Neural cell (in vitro differentiated cells): ENCODE results near the gene CAV3. TPM values are rescaled to one million over a fixed set of nuclear protein-coding genes. Genes with fewer than 3 reads are reported as not detected.

Experiments used
- H2AFZ ChIP-seq: fragments of 200-600, 300-800 bp; sonication (generic), shearing (Covaris generic); 2 replicates; pipeline ENCODE4 v1.6.0; 2014; ENCODE audit warnings: low read depth, mild to moderate bottlenecking, antibody characterized with exemption, low read length, moderate library complexity
- H3F3A ChIP-seq: fragments of 200-600 bp; shearing (Covaris generic); 2 replicates; pipeline ENCODE4 v1.6.1; 2016; ENCODE audit warnings: mild to moderate bottlenecking, moderate library complexity, mixed read lengths, antibody characterized with exemption, low read length; ENCODE audit not compliant: insufficient read depth, poor library complexity, severe bottlenecking
- H3K27ac ChIP-seq: fragments of 200-600, 300-800 bp; sonication (generic), shearing (Covaris generic); 2 replicates; pipeline ENCODE4 v1.5.1; 2014; ENCODE audit warnings: mild to moderate bottlenecking, low read length, moderate library complexity
- H3K27me3 ChIP-seq: fragments of 300-800, 200-600 bp; sonication (generic), shearing (Covaris generic); 2 replicates; pipeline ENCODE4 v1.6.0; 2014; ENCODE audit warnings: mild to moderate bottlenecking, low read depth, low read length, moderate library complexity; ENCODE audit not compliant: insufficient read depth
- H3K36me3 ChIP-seq: fragments of 300-800, 200-600 bp; sonication (generic), shearing (Covaris generic); 2 replicates; pipeline ENCODE4 v1.5.1; 2014; ENCODE audit warnings: mild to moderate bottlenecking, antibody characterized with exemption, low read length, moderate library complexity; ENCODE audit not compliant: insufficient read depth
- H3K4me2 ChIP-seq: fragments of 300-800, 200-600 bp; sonication (generic), shearing (Covaris generic); 2 replicates; pipeline ENCODE4 v1.6.0; 2014; ENCODE audit warnings: mild to moderate bottlenecking, low read length
- H3K4me3 ChIP-seq: fragments of 300-800, 200-600 bp; sonication (generic), shearing (Covaris generic); 2 replicates; pipeline ENCODE4 v1.5.1; 2014; ENCODE audit warnings: mild to moderate bottlenecking, low read length, moderate library complexity
- H3K79me2 ChIP-seq: fragments of 200-600 bp; shearing (Covaris generic); replicated peaks from 2 replicates; pipeline ENCODE4 v1.6.0; 2014; ENCODE audit warnings: mild to moderate bottlenecking, low read length, moderate library complexity; ENCODE audit not compliant: insufficient read depth
- H3K9ac ChIP-seq: fragments of 300-800, 200-600 bp; sonication (generic), shearing (Covaris generic); 2 replicates; pipeline ENCODE4 v1.6.1; 2016; ENCODE audit warnings: mild to moderate bottlenecking, low read length, mixed read lengths
- H3K9me2 ChIP-seq: fragments of 200-600 bp; shearing (Covaris generic); 2 replicates; pipeline ENCODE4 v1.6.1; 2016; ENCODE audit warnings: mild to moderate bottlenecking, low read length, mixed read lengths; ENCODE audit not compliant: insufficient read depth
- H3K9me3 ChIP-seq: fragments of 200-600, 300-800 bp; sonication (generic), shearing (Covaris generic); 2 replicates; pipeline ENCODE4 v1.6.1; 2016; ENCODE audit warnings: mild to moderate bottlenecking, mixed run types, low read length, moderate library complexity, mixed read lengths
- H4K20me1 ChIP-seq: fragments of 200-600 bp; shearing (Covaris generic); 2 replicates; pipeline ENCODE4 v1.6.1; 2016; ENCODE audit warnings: mild to moderate bottlenecking, mixed run types; ENCODE audit not compliant: insufficient read depth
- CTCF ChIP-seq: fragments of 450-650 bp; IDR thresholded peaks from 2 replicates; pipeline ENCODE4 v1.5.1; 2014; ENCODE audit warnings: antibody characterized with exemption, mild to moderate bottlenecking, moderate library complexity; ENCODE audit not compliant: poor library complexity, severe bottlenecking
- EP300 ChIP-seq: fragments of 450-650 bp; conservative IDR thresholded peaks from 2 replicates; pipeline ENCODE4 v1.6.1; 2014; ENCODE audit warnings: antibody characterized with exemption, mild to moderate bottlenecking, moderate library complexity; ENCODE audit not compliant: poor library complexity, severe bottlenecking
- EZH2 ChIP-seq: fragments of 200-600, 300-800 bp; shearing (Covaris generic), sonication (generic); IDR thresholded peaks from 2 replicates; pipeline ENCODE4 v1.6.1; 2014; ENCODE audit warnings: antibody characterized with exemption, low read length, borderline replicate concordance, mild to moderate bottlenecking; ENCODE audit not compliant: insufficient read depth, poor library complexity, severe bottlenecking
- MXI1 ChIP-seq: fragments of 450-650 bp; conservative IDR thresholded peaks from 2 replicates; pipeline ENCODE4 v1.6.1; 2014; ENCODE audit warnings: antibody characterized with exemption, mild to moderate bottlenecking; ENCODE audit not compliant: poor library complexity, severe bottlenecking
- POLR2AphosphoS5 ChIP-seq: IDR thresholded peaks from 2 replicates; pipeline ENCODE4 v1.6.1; 2012
- RAD21 ChIP-seq: fragments of 450-650 bp; conservative IDR thresholded peaks from 2 replicates; pipeline ENCODE4 v1.6.1; 2014; ENCODE audit warnings: antibody characterized with exemption, mild to moderate bottlenecking, moderate library complexity
- SMC3 ChIP-seq: fragments of 450-650 bp; conservative IDR thresholded peaks from 2 replicates; pipeline ENCODE4 v1.6.1; 2014; ENCODE audit warnings: antibody characterized with exemption, mild to moderate bottlenecking, moderate library complexity; ENCODE audit not compliant: poor library complexity
- TAF1 ChIP-seq: IDR thresholded peaks from 2 replicates; pipeline ENCODE4 v1.6.1; 2012; ENCODE audit warnings: low read depth
- polyA plus RNA-seq: library from polyadenylated mRNA; depleted of rRNA; stranded (reverse); fragments of >200 nt; gene quantifications from 2 replicates; pipeline ENCODE4 v1.2.3, GENCODE V29; 2014
- TF ChIP-seq, protein P1 (sequence below): IDR thresholded peaks from 2 replicates; pipeline ENCODE4 v1.6.1; 2012; ENCODE audit warnings: borderline replicate concordance

CAV3 gene
- polyA plus RNA-seq, 1 donor from 2014 or later: not detected

GRCh38 chr3:8709287-8709686 lies 24.3 kb upstream of the CAV3 start:
- Histone ChIP-seq H3K36me3 (no peaks in the 10 kb centered on the region), H3K9me3 (no peaks in the 10 kb centered on the region), H3F3A (no peaks in the 10 kb centered on the region), H3K27me3 (no peaks in the 10 kb centered on the region), H3K9ac (no peak overlapping the region), H2AFZ (no peak overlapping the region), H3K4me2 (no peak overlapping the region), H4K20me1 (no peaks in the 10 kb centered on the region), H3K79me2 (no peaks in the 10 kb centered on the region), H3K9me2 (no peaks in the 10 kb centered on the region), H3K27ac (no peak overlapping the region), H3K4me3 (no peak overlapping the region)
- TF ChIP-seq MXI1 (no peak), RAD21 (no peak), SMC3 (no peak), POLR2AphosphoS5 (no peak), TAF1 (no peak), EZH2 (no peak), CTCF (no peak), EP300 (no peak)
- TF ChIP-seq, protein P1, sequence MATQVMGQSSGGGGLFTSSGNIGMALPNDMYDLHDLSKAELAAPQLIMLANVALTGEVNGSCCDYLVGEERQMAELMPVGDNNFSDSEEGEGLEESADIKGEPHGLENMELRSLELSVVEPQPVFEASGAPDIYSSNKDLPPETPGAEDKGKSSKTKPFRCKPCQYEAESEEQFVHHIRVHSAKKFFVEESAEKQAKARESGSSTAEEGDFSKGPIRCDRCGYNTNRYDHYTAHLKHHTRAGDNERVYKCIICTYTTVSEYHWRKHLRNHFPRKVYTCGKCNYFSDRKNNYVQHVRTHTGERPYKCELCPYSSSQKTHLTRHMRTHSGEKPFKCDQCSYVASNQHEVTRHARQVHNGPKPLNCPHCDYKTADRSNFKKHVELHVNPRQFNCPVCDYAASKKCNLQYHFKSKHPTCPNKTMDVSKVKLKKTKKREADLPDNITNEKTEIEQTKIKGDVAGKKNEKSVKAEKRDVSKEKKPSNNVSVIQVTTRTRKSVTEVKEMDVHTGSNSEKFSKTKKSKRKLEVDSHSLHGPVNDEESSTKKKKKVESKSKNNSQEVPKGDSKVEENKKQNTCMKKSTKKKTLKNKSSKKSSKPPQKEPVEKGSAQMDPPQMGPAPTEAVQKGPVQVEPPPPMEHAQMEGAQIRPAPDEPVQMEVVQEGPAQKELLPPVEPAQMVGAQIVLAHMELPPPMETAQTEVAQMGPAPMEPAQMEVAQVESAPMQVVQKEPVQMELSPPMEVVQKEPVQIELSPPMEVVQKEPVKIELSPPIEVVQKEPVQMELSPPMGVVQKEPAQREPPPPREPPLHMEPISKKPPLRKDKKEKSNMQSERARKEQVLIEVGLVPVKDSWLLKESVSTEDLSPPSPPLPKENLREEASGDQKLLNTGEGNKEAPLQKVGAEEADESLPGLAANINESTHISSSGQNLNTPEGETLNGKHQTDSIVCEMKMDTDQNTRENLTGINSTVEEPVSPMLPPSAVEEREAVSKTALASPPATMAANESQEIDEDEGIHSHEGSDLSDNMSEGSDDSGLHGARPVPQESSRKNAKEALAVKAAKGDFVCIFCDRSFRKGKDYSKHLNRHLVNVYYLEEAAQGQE: no peak

DNA sequence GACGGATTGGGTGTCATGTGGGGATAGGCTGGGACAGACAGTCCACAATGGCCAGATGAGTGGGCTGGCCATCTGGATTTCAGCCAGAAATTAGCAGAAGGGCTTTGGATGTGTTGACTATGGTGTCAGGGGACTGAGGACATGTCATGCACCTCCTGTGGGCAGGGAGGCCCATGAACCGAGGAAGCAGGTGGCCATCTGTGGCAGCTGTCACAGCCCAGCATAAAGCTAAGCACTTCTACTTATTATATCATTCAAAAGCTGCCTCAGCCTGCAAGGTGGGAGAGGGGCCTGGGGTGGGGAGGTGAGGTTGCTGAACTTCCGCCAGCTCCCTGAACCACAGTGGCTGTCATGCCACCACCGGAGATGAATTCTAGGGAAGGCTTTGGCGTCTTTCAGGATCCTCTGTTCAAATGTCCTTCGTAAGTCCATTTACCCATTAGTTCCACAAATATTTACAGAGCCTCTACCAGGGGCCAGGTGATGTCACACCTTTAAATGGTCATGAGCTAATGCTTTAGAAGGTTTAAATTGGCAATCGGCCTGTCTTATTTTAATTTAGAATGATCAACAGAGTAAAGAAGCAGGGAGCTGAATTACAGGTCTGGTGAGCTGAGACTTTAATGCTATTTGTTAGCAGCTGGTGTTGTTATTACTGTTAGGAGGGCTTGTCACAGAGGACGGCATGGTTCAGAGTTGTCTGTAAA lies 23.6 kb upstream of the CAV3 start:
- TF ChIP-seq CTCF (no peak), RAD21 (no peak), SMC3 (no peak), EP300 (no peak), EZH2 (no peak), POLR2AphosphoS5 (no peak), TAF1 (no peak), MXI1 (no peak)
- TF ChIP-seq, protein P1: no peak
- H2AFZ ChIP-seq: no peak overlapping the region
- no peaks in the 10 kb centered on the region for H3K9me3 ChIP-seq
- no peaks in the 10 kb centered on the region for H3F3A ChIP-seq
- no peak overlapping the region for H3K27ac ChIP-seq
- no peak overlapping the region for H3K4me2 ChIP-seq
- no peaks in the 10 kb centered on the region for H3K27me3 ChIP-seq
- no peaks in the 10 kb centered on the region for H3K36me3 ChIP-seq
- H3K9me2 ChIP-seq: no peaks in the 10 kb centered on the region
- no peak overlapping the region for H3K9ac ChIP-seq
- H3K79me2 ChIP-seq: no peaks in the 10 kb centered on the region
- H4K20me1 ChIP-seq: no peaks in the 10 kb centered on the region
- H3K4me3 ChIP-seq: no peak overlapping the region
